Keratinocyte (primary cell): Measurements from ENCODE around the gene PTMS. TPM values are rescaled to one million over a fixed set of nuclear protein-coding genes. Genes with fewer than 3 reads are reported as not detected.

ENCODE experiments used
- DNase-seq: peaks from one replicate; pipeline ENCODE4 v3.0.0-alpha.2; 2011; ENCODE audit warnings: low read depth, missing footprints, low spot score
- FAIRE-seq: peaks from 2 replicates; lab custom pipeline; 2011; peaks lifted over from hg19 to GRCh38; lab: Jason Lieb, UNC
- H2AFZ ChIP-seq: 2 replicates; pipeline ENCODE4 v1.6.0; 2012; ENCODE audit warnings: low read length, control low read depth, inconsistent platforms; ENCODE audit not compliant: control insufficient read depth
- H3K27ac ChIP-seq: 2 replicates; pipeline ENCODE4 v1.5.1; 2011; ENCODE audit warnings: low read length; ENCODE audit not compliant: control insufficient read depth, insufficient read depth
- H3K27me3 ChIP-seq: 3 replicates; pipeline ENCODE4 v1.6.0; 2011; ENCODE audit warnings: low read length; ENCODE audit not compliant: control insufficient read depth, insufficient read depth; ENCODE audit errors: extremely low read depth
- H3K36me3 ChIP-seq, 2 experiments: 2 replicates in 1 of 2; 3 replicates in 1 of 2; pipeline ENCODE4 v1.5.1; 2011; ENCODE audit warnings: low read length in 2 of 2, mild to moderate bottlenecking in 1 of 2; ENCODE audit not compliant: control insufficient read depth in 2 of 2, insufficient read depth in 2 of 2; ENCODE audit errors: extremely low read depth in 1 of 2
- H3K4me1 ChIP-seq: 3 replicates; pipeline ENCODE4 v1.5.1; 2011; ENCODE audit warnings: low read length; ENCODE audit not compliant: control insufficient read depth, insufficient read depth; ENCODE audit errors: extremely low read depth
- H3K4me2 ChIP-seq: 3 replicates; pipeline ENCODE4 v1.6.0; 2011; ENCODE audit warnings: low read depth, low read length; ENCODE audit not compliant: control insufficient read depth, insufficient read depth; ENCODE audit errors: extremely low read depth
- H3K4me3 ChIP-seq, 3 experiments: fragments of 200-600 bp in 1 of 3; sonication (generic) in 1 of 3; 2 replicates in 2 of 3; 3 replicates in 1 of 3; pipeline ENCODE4 v1.5.1; 2011 to 2016; ENCODE audit warnings: low read length in 3 of 3, mild to moderate bottlenecking in 3 of 3, control low read depth in 2 of 3, inconsistent platforms in 1 of 3, low read depth in 1 of 3, mixed read lengths in 1 of 3, mixed run types in 1 of 3, moderate library complexity in 1 of 3; ENCODE audit not compliant: control insufficient read depth in 2 of 3, insufficient read depth in 2 of 3; ENCODE audit errors: extremely low read depth in 1 of 3
- H3K79me2 ChIP-seq: 2 replicates; pipeline ENCODE4 v1.6.0; 2012; ENCODE audit warnings: low read length; ENCODE audit not compliant: control insufficient read depth, insufficient read depth
- H3K9ac ChIP-seq: 3 replicates; pipeline ENCODE4 v1.6.0; 2011; ENCODE audit warnings: low read length; ENCODE audit not compliant: control insufficient read depth, insufficient read depth; ENCODE audit errors: extremely low read depth
- H3K9me1 ChIP-seq: 3 replicates; pipeline ENCODE4 v1.6.0; 2011; ENCODE audit warnings: low read length; ENCODE audit not compliant: control insufficient read depth, insufficient read depth; ENCODE audit errors: extremely low read depth
- H3K9me3 ChIP-seq: 2 replicates; pipeline ENCODE4 v1.5.1; 2012; ENCODE audit warnings: low read depth, low read length; ENCODE audit not compliant: control insufficient read depth
- H4K20me1 ChIP-seq: 3 replicates; pipeline ENCODE4 v1.6.0; 2011; ENCODE audit warnings: low read length; ENCODE audit not compliant: control insufficient read depth, insufficient read depth; ENCODE audit errors: extremely low read depth
- CTCF ChIP-seq, 3 experiments: IDR thresholded peaks in 1 of 3; conservative IDR thresholded peaks in 1 of 3; optimal IDR thresholded peaks in 1 of 3; 2 replicates in 2 of 3; 3 replicates in 1 of 3; pipeline versions ENCODE3 to v1.5.1; 2011; ENCODE audit warnings: low read length in 3 of 3, mild to moderate bottlenecking in 3 of 3, moderate library complexity in 2 of 3, control low read depth in 1 of 3, inconsistent platforms in 1 of 3; ENCODE audit not compliant: insufficient read depth in 2 of 3; ENCODE audit errors: extremely low read depth in 1 of 3
- EZH2 ChIP-seq: IDR thresholded peaks from one replicate; pipeline ENCODE4 v1.6.1; 2012; ENCODE audit warnings: inconsistent platforms, mild to moderate bottlenecking, low read length, moderate library complexity
- dilution Hi-C: fragments of 300-500 bp; cut with MboI; formaldehyde crosslinking; loops from one replicate; pipeline ENCODE4 v1.7.0; 2020; ENCODE audit warnings: low sequenced_read_pairs; ENCODE audit not compliant: extremely low pct_ligation_motif_present
- polyA plus RNA-seq, 5 experiments: library from polyadenylated mRNA; depleted of rRNA in 3 of 5; stranded (reverse) in 3 of 5; stranded (forward) in 1 of 5; unstranded in 1 of 5; fragments of >200 nt; gene quantifications; 1 replicate in 1 of 5; 2 replicates in 3 of 5; 3 replicates in 1 of 5; pipeline versions ENCODE4 v1.2.1 to v1.2.3, GENCODE V29; 2011 to 2012; ENCODE audit warnings: missing spikeins in 2 of 5, low read depth in 1 of 5, low replicate concordance in 1 of 5

Gene PTMS
- polyA plus RNA-seq, 1 donor (not counting 4 experiments of a cell fraction or from before 2014, with no cell fraction given), result 119 TPM

GRCh38 chr12:6729186-6729585 lies 37.0 kb upstream of the PTMS start:
- Histone ChIP-seq H3K27me3 (no peaks in the 10 kb centered on the region), H4K20me1 (no peaks in the 10 kb centered on the region), H2AFZ (no peak overlapping the region), H3K4me3 (no peak overlapping the region), H3K36me3 (peaks cover 17 to 34% of the 10 kb centered on the region in 2 experiments), H3K79me2 (peaks cover 6% of the 10 kb centered on the region), H3K27ac (no peak overlapping the region), H3K4me2 (no peak overlapping the region), H3K9me3 (no peaks in the 10 kb centered on the region), H3K4me1 (peaks cover 5% of the 10 kb centered on the region), H3K9me1 (no peaks in the 10 kb centered on the region), H3K9ac (no peak overlapping the region)
- TF ChIP-seq CTCF (optimal IDR thresholded peaks at IDR 0.05 in 1 of 3, IDR thresholded peaks at IDR 0.05 in 1 of 3, conservative IDR thresholded peaks at IDR 0.05 in 1 of 3; ENCODE audit: extremely low read depth in 1 of 3, insufficient read depth in 2 of 3, low read length in 3 of 3), result no peak
- no peak for TF ChIP-seq EZH2
- dilution Hi-C loops, result no loop called here
- DNase-seq (no peak), FAIRE-seq (no peak)

- Histone ChIP-seq H2AFZ (no peak overlapping the region), H3K9ac (no peak overlapping the region), H4K20me1 (no peaks in the 10 kb centered on the region), H3K4me2 (no peak overlapping the region), H3K36me3 (peaks cover 21 to 40% of the 10 kb centered on the region in 2 experiments), H3K4me3 (no peak overlapping the region), H3K9me1 (no peaks in the 10 kb centered on the region), H3K9me3 (no peaks in the 10 kb centered on the region), H3K27me3 (no peaks in the 10 kb centered on the region), H3K79me2 (no peaks in the 10 kb centered on the region), H3K27ac (no peak overlapping the region), H3K4me1 (no peaks in the 10 kb centered on the region)
- TF ChIP-seq EZH2, result no peak
- TF ChIP-seq CTCF (optimal IDR thresholded peaks at IDR 0.05 in 1 of 3, IDR thresholded peaks at IDR 0.05 in 1 of 3, conservative IDR thresholded peaks at IDR 0.05 in 1 of 3; ENCODE audit: extremely low read depth in 1 of 3, insufficient read depth in 2 of 3, low read length in 3 of 3), result no peak
- FAIRE-seq (no peak), DNase-seq (no peak)
- dilution Hi-C loops, result no loop called here
These were observed 36.0 kb upstream of the PTMS start for GRCh38 chr12:6730169-6730568.
